Measurements from ENCODE around the gene GALNT14. TPM values are rescaled to one million over a fixed set of nuclear protein-coding genes. Genes with fewer than 3 reads are reported as not detected.

Gene GALNT14
- total RNA-seq, 3 donors from 2014 or later (not counting 1 experiment from before 2014, with no cell fraction given) = 0.68 TPM; not detected in 2

DNA sequence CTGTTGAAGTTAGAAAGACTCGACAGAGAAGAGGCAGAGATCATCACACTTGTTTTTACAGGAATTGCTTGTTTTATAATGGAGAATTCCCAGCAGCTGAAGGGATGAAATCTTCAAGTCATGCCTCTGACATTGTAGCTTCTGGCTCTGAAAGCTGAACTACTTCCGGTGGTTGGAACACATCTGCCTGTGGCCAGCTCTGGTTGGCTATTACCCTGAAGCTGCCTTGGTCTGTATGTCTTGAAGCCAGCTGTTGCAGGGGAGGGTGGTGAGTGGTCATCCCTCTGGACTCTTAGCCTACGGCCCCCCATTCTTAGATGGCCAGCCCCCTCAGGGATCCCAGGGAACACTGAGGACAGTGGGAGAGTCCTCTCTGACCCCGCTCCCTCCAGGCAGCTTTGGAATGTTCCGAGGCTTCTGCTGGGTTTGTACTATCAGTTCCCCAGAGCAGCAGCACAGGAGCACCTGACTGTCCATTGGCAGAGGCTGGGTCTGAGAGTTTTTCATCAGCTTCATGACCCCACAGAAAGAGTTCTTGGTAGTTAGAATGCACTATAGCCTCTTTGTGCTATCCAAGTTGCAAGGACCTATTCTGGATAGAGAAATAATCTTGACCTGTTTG is 243.6 kb downstream of the GALNT14 start:
- ATAC-seq = peak in 1 of 3 donors; percentile 45
- Mint-ChIP-seq H3K27me3 (ENCODE audit: low read depth in 2 of 2) (peaks cover 11 to 21% of the 10 kb centered on the region in 2 donors), H3K4me3 (no peak overlapping the region), H3K9me3 (no peaks in the 10 kb centered on the region), H3K27ac (no peak overlapping the region), H3K4me1 (no peaks in the 10 kb centered on the region), H3K36me3 (no peaks in the 10 kb centered on the region)
- no peaks in the 10 kb centered on the region for H3K4me1 ChIP-seq (ENCODE audit: control insufficient read depth, insufficient read depth, low read length)
- no peaks in the 10 kb centered on the region for H3K9me3 ChIP-seq (ENCODE audit: control insufficient read depth, insufficient read depth, low read length)
- H3K4me3 ChIP-seq (ENCODE audit: low read length) = no peak overlapping the region
- H3K27ac ChIP-seq (ENCODE audit: low read length) = no peak overlapping the region
- no peaks in the 10 kb centered on the region for H3K27me3 ChIP-seq (ENCODE audit: control insufficient read depth, insufficient read depth, low read length)
- H3K36me3 ChIP-seq (ENCODE audit: control insufficient read depth, insufficient read depth, low read length) = no peaks in the 10 kb centered on the region
- TF ChIP-seq, protein P1, sequence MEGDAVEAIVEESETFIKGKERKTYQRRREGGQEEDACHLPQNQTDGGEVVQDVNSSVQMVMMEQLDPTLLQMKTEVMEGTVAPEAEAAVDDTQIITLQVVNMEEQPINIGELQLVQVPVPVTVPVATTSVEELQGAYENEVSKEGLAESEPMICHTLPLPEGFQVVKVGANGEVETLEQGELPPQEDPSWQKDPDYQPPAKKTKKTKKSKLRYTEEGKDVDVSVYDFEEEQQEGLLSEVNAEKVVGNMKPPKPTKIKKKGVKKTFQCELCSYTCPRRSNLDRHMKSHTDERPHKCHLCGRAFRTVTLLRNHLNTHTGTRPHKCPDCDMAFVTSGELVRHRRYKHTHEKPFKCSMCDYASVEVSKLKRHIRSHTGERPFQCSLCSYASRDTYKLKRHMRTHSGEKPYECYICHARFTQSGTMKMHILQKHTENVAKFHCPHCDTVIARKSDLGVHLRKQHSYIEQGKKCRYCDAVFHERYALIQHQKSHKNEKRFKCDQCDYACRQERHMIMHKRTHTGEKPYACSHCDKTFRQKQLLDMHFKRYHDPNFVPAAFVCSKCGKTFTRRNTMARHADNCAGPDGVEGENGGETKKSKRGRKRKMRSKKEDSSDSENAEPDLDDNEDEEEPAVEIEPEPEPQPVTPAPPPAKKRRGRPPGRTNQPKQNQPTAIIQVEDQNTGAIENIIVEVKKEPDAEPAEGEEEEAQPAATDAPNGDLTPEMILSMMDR (IDR thresholded peaks at IDR 0.05) = no peak
- DNase-seq = no peak
- intact Hi-C loops (cut with micrococcal nuclease) = no loop called here
- 71% methylated on average over 5 of the region's 5 CpGs for WGBS (ENCODE audit: insufficient coverage)

DNA sequence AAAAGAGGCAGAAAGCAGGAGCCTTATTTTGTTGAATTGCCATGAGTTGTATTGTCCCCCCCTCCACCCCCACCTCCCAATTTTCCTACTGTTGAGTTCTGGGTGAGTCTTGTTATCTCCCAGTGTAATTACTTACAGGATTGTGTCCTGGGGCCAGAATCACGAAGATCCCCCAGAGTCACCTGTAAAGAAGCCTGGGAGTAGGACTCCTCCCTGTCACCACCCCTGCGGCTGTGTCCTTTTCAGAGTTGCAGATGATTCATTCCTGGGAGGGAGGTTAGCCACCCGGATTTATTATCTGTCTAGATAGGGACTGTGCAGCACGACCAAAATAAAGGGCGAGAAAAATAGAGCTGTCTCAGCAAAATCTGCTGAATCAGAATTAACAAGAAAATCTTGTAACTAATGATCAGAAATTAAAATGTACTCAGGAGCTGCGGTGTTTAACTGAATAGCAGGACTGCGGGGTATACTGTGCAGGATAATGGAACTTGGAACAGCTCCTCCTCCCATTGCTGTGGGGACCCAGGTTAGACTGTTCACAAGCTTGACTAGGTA is 249.3 kb downstream of the GALNT14 start:
- DNase-seq (no peak), ATAC-seq (no peak)
- Mint-ChIP-seq H3K36me3 (no peaks in the 10 kb centered on the region), H3K4me3 (no peak overlapping the region), H3K27ac (no peak overlapping the region), H3K27me3 (ENCODE audit: low read depth in 2 of 2) (peaks cover 7 to 8% of the 10 kb centered on the region in 2 donors), H3K4me1 (no peaks in the 10 kb centered on the region), H3K9me3 (no peaks in the 10 kb centered on the region)
- TF ChIP-seq, protein P1 (IDR thresholded peaks at IDR 0.05) = no peak
- H3K27me3 ChIP-seq (ENCODE audit: control insufficient read depth, insufficient read depth, low read length) = no peaks in the 10 kb centered on the region
- 91% methylated on average over 7 of the region's 7 CpGs for WGBS (ENCODE audit: insufficient coverage)
- no peak overlapping the region for H3K27ac ChIP-seq (ENCODE audit: low read length)
- H3K9me3 ChIP-seq (ENCODE audit: control insufficient read depth, insufficient read depth, low read length) = no peaks in the 10 kb centered on the region
- no peaks in the 10 kb centered on the region for H3K36me3 ChIP-seq (ENCODE audit: control insufficient read depth, insufficient read depth, low read length)
- intact Hi-C loops (cut with micrococcal nuclease) = no loop called here
- no peaks in the 10 kb centered on the region for H3K4me1 ChIP-seq (ENCODE audit: control insufficient read depth, insufficient read depth, low read length)
- H3K4me3 ChIP-seq (ENCODE audit: low read length) = no peak overlapping the region

DNA sequence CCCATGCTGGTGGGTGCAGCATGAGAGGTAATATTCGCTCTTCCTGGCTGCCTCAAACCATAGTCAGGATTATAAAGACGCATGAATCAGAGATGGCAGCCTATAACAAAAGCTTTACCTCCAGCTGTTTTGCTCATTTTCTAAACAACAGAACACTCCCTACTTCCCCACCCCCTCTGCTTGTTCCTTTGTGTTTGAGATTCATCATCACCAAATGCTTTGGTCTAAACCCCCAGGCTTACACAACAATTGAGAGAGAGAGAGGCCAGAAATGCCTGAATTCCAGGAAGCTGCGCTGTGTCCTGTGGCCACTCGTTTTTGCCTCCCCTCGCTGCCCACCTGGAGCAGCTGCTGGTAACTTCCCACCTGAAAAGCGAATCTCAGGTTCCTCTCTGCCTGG is 252.2 kb downstream of the GALNT14 start:
- Histone ChIP-seq H3K9me3 (ENCODE audit: control insufficient read depth, insufficient read depth, low read length) (no peaks in the 10 kb centered on the region), H3K27me3 (ENCODE audit: control insufficient read depth, insufficient read depth, low read length) (no peaks in the 10 kb centered on the region), H3K4me1 (ENCODE audit: control insufficient read depth, insufficient read depth, low read length) (no peaks in the 10 kb centered on the region), H3K36me3 (ENCODE audit: control insufficient read depth, insufficient read depth, low read length) (no peaks in the 10 kb centered on the region), H3K4me3 (ENCODE audit: low read length) (no peak overlapping the region), H3K27ac (ENCODE audit: low read length) (no peak overlapping the region)
- Mint-ChIP-seq H3K4me3 (no peak overlapping the region), H3K9me3 (no peaks in the 10 kb centered on the region), H3K27ac (no peak overlapping the region), H3K27me3 (ENCODE audit: low read depth in 2 of 2) (peaks cover 7% of the 10 kb centered on the region in 2 donors), H3K36me3 (no peaks in the 10 kb centered on the region), H3K4me1 (no peaks in the 10 kb centered on the region)
- DNase-seq = no peak
- intact Hi-C loops (cut with micrococcal nuclease) = no loop called here
- 86% methylated on average over 6 of the region's 6 CpGs for WGBS (ENCODE audit: insufficient coverage)
- TF ChIP-seq, protein P1 (IDR thresholded peaks at IDR 0.05) = no peak
- no peak for ATAC-seq

DNA sequence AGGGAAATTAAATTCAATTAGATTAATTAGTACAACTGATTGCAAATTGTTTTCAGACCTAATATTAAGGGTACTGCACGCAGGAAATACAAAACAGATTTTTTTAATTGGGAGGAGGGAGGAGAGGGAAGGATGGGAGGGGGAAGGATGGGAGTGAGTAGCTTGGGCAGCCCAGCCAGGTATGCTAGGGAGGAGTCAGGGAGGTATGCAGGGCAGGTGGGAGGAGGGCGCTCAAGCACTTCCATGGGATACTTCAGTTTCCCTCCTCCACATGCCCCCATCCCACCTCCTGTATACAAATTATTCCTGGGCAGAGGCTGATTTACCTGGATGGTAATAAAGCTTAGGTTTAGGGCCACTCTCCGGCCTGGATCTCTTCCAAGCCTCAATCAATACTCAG is 254.4 kb downstream of the GALNT14 start:
- Mint-ChIP-seq H3K27ac (no peak overlapping the region), H3K4me1 (no peaks in the 10 kb centered on the region), H3K9me3 (no peaks in the 10 kb centered on the region), H3K4me3 (no peak overlapping the region), H3K27me3 (ENCODE audit: low read depth in 2 of 2) (peaks cover 10 to 16% of the 10 kb centered on the region in 2 donors), H3K36me3 (no peaks in the 10 kb centered on the region)
- Histone ChIP-seq H3K27me3 (ENCODE audit: control insufficient read depth, insufficient read depth, low read length) (no peaks in the 10 kb centered on the region), H3K4me3 (ENCODE audit: low read length) (no peak overlapping the region), H3K4me1 (ENCODE audit: control insufficient read depth, insufficient read depth, low read length) (no peaks in the 10 kb centered on the region), H3K27ac (ENCODE audit: low read length) (no peak overlapping the region), H3K36me3 (ENCODE audit: control insufficient read depth, insufficient read depth, low read length) (no peaks in the 10 kb centered on the region), H3K9me3 (ENCODE audit: control insufficient read depth, insufficient read depth, low read length) (no peaks in the 10 kb centered on the region)
- intact Hi-C loops (cut with micrococcal nuclease) = no loop called here
- TF ChIP-seq, protein P1 (IDR thresholded peaks at IDR 0.05) = no peak
- WGBS (ENCODE audit: insufficient coverage) = 90% methylated on average over 2 of the region's 3 CpGs
- ATAC-seq (no peak), DNase-seq (no peak)
